ENCODE measurements around the gene PLAU. TPM values are rescaled to one million over a fixed set of nuclear protein-coding genes. Genes with fewer than 3 reads are reported as not detected.
"Not testable (repeated sequence)": the region's sequence is repeated elsewhere in the genome, so short reads cannot be mapped to it uniquely, and the experiment has no call there.

The PLAU gene
- total RNA-seq, 2 donors from 2014 or later, result 0.37 to 0.67 TPM

DNA sequence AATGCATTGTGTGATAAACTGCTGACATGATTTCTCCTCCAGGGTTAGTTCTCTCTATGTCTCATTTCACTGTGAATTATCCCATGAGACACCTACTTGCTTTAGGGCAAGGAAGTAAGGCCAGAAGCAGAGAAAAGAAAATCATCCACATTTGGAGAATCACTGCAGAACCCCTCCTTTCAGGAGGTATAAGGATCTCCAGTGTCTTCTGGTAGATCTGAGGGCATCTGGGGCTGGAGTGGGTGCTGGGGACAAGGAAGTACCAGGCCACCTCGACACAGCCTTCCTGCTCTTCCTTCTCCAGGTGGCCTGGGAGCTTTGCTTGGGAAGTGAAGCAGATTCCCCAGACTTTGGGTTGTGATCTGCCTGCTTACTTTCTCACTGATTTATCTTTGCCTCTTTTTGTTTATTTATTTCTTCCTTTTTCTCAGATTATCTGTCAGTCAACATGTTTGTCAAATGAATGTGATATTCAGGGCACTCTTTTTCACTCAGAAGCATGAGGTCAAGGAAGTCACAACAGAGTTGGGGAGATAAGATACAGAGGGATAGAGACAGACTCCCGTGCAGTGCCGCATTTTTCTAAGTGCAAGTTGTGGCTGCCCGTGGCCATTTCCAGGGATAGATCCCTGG lies 24.2 kb upstream of the PLAU start:
- Mint-ChIP-seq H3K4me3 (no peak overlapping the region), H3K4me1 (peaks cover 4% of the 10 kb centered on the region), H3K9me3 (no peaks in the 10 kb centered on the region), H3K27me3 (no peaks in the 10 kb centered on the region), H3K36me3 (ENCODE audit: low read depth) (no peaks in the 10 kb centered on the region), H3K27ac (peak overlapping the region; percentile 12)
- ATAC-seq (replicated peaks), result no peak

DNA sequence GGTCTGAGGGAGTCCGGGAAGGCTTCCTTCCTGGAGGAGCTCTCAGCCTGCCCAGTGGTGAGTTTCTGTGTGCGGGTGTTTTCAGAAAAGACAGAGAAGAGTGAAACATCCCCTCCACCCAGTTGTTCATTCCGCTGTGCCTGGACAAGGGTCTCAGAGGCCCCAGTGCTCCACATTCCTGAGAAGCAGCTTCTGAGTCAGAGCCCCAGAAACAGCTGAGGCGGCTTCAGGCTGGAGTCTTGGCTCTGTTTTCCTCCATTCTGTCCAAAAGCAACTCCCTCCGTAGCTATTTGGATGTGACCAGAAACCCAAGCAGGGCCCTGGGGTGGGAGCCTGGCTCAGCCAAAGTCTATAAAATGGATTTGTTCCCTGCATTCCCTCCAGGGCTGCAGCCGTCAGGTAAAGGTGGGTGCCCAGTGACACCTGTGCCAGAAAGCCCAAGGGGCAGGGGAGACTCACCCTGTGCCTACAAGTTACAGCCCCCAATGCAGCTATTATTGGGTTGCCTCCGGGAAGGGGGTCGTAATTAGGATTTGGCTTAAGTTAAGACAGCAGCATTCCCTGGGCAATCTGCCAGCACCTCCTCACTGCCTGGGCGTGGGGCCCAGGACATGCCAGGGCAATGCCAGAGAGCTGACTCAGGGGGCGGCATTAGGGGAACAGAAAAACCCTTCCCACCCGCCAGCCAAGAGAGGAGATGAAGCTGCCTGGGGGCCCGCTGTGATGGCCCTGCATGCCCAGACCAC lies 23.5 kb upstream of the PLAU start:
- no peak for ATAC-seq (replicated peaks)
- H3K27me3 Mint-ChIP-seq, result no peaks in the 10 kb centered on the region

DNA sequence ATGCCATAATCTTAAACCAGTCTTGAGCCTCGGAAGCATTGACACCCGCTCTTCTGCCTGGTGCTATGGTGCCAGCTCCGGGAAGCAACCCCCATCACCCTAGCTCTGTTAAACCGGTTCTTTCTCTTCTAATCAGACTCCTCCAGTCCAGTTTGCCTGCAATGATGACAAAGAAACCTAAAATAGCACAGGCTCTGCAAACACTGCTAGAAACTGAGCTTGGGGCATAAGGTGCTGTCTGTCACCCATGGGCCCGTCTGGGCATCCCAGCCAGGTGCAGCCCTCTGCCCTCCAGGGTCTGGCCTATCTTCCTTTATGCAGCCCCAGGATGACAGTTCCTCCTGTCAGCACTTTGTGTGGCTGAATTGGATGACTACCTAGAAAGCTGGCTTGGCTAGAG lies 22.4 kb upstream of the PLAU start:
- no peak for ATAC-seq (replicated peaks)
- Mint-ChIP-seq H3K4me3 (no peak overlapping the region), H3K4me1 (peaks cover 4% of the 10 kb centered on the region), H3K9me3 (no peaks in the 10 kb centered on the region), H3K36me3 (ENCODE audit: low read depth) (no peaks in the 10 kb centered on the region), H3K27ac (peak overlapping the region; percentile 30), H3K27me3 (no peaks in the 10 kb centered on the region)

More for the DNA sequence above, 23.5 kb upstream of the PLAU start:
- Mint-ChIP-seq H3K9me3 (no peaks in the 10 kb centered on the region), H3K4me1 (peaks cover 4% of the 10 kb centered on the region), H3K36me3 (ENCODE audit: low read depth) (no peaks in the 10 kb centered on the region), H3K27ac (peak overlapping the region; percentile 12), H3K4me3 (no peak overlapping the region)

DNA sequence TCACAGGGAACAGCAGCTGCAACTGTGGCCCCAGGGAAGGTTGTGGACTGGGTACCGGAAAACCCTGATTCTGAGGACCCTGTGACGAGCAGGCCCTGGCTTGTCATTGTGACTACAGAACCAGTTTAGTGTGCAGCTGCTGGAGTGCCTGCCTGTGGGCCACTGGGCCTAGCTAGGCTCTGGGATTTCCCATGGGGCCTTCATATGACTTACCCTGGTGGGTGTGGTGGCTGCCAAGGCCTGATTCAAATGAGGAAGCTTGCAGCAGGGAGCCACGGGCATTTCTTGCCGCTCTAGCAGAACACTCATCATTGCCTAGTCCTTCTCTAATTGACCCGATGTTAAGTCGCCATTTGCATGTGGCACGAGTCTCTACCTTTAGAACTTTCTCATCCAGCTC lies 21.9 kb upstream of the PLAU start:
- H3K9me3 Mint-ChIP-seq, result no peaks in the 10 kb centered on the region
- H3K27ac Mint-ChIP-seq, result peak overlapping the region; percentile 30
- no peak overlapping the region for H3K4me3 Mint-ChIP-seq
- no peaks in the 10 kb centered on the region for H3K36me3 Mint-ChIP-seq (ENCODE audit: low read depth)
- peak; percentile 90 for ATAC-seq (replicated peaks)
- H3K27me3 Mint-ChIP-seq, result no peaks in the 10 kb centered on the region
- peaks cover 4% of the 10 kb centered on the region for H3K4me1 Mint-ChIP-seq

DNA sequence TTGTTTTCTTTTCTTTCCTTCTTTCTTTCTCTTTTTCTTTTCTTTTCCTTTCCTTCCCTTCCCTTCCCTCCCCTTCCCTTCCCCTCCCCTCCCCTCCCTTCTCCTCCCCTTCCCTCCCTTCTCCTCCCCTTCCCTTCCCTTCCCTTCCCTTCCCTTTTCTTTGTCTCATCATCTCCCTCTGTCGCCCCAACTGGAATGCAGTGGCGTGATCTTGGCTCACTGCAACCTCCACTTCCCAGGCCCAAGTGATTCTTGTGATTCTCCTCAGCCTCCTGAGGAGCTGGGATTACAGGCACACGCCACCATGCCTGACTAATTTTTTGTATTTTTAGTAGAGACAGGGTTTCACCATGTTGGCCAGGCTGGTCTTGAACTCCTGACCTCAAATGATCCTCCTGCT lies 21.5 kb upstream of the PLAU start:
- H3K27ac Mint-ChIP-seq; ATAC-seq (replicated peaks); H3K9me3 Mint-ChIP-seq; H3K4me3 Mint-ChIP-seq; H3K4me1 Mint-ChIP-seq; H3K36me3 Mint-ChIP-seq (ENCODE audit: low read depth); H3K27me3 Mint-ChIP-seq: not testable (repeated sequence)

DNA sequence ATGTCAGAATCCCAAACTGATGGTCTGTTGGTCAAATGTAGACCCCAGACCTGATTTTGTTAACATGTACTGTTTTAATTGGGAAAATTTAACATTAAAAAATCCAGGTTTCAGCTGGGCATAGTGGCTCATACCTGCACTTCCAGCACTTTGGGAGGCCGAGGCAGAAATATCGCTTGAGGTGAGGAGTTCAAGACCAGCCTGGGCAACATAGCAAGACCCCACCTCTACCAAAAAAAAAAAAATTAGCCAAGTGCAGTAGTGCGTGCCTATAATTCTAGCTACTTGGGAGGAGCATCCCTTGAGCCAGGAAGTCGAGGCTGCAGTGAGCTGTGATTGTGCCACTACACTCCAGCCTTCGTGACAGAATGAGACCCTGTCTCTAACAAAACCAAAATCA lies 20.7 kb upstream of the PLAU start:
- Mint-ChIP-seq H3K4me1 (peaks cover 11% of the 10 kb centered on the region), H3K27ac (no peak overlapping the region), H3K27me3 (no peaks in the 10 kb centered on the region), H3K36me3 (ENCODE audit: low read depth) (no peaks in the 10 kb centered on the region), H3K9me3 (no peaks in the 10 kb centered on the region), H3K4me3 (no peak overlapping the region)
- no peak for ATAC-seq (replicated peaks)

DNA sequence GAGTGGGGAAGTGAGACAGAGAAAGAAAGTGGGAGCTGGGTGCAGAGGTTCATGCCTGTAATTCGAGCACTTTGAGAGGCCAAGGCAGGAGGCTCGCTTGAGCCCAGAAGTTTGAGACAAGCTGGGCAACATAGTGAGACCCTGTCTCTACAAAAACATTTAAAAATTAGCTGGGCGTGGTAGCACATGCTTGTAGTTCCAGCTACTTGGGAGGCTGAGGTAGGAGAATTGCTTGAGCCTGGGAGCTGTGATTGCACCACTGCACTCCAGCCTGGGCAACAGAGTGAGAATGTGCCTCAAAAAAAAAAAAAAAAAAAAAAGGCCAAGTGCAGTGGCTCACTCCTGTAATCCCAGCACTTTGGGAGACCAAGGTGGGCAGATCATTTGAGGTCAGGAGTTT lies 20.1 kb upstream of the PLAU start:
- not testable (repeated sequence) for H3K27ac Mint-ChIP-seq; ATAC-seq (replicated peaks); H3K9me3 Mint-ChIP-seq; H3K4me3 Mint-ChIP-seq; H3K36me3 Mint-ChIP-seq (ENCODE audit: low read depth); H3K27me3 Mint-ChIP-seq
- peaks cover 11% of the 10 kb centered on the region for H3K4me1 Mint-ChIP-seq

DNA sequence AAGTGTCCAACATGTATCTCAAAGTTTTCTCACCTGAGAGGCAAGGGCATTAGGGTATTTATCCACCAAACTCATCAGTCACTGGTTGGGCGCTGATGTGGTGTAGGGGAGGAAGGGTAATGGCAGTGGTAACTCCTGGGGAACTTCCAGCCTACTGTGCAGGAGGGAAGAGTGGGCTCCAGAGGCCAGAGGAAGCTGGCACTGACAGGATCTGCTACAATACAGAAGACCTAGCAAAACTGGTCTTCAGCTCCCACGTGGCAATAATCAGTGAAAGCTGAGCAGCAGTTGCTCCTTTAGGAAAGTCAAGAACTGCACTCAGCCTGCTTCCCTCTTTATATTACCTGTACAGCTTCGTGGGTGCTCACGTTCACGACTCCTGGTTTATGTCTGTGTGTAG lies 19.4 kb upstream of the PLAU start:
- Mint-ChIP-seq H3K9me3 (no peaks in the 10 kb centered on the region), H3K36me3 (ENCODE audit: low read depth) (no peaks in the 10 kb centered on the region), H3K4me1 (peaks cover 9% of the 10 kb centered on the region), H3K27me3 (no peaks in the 10 kb centered on the region), H3K27ac (peak overlapping the region; percentile 17), H3K4me3 (no peak overlapping the region)
- no peak for ATAC-seq (replicated peaks)

DNA sequence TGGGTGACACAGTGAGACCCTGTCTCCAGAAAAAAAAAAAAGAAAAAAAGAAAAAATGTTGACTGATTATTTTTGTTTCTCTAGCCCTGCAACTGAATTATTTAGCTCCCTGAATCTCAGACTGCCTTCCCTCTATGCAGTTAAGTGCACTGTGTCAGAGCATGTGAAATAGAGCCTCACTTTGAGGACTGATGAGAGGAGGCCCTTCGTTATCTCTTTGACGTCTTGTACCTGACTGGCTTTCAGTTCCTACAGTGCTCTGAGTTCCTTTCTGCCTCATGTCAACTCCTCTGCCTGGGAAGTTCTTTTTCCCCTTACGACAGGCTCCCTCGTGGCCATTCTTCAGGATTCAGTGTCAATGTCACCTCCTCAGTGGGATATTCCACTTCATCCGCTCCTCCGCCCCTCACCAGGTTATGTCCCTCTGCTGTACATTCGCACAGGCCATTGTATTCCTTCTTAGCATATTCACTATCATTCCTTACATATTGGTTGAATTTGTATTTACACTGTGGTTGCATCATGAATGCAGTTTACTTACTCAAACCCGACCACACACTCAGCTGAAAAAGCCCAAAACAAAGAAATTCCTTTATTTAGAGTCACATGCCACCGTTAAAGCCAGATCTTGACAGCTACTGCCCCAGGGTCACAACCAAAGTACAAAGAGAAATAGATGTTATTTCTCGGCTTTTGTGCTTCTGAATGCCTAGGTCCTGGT lies 18.5 kb upstream of the PLAU start:
- ATAC-seq (replicated peaks), result no peak
- H3K36me3 Mint-ChIP-seq (ENCODE audit: low read depth), result no peaks in the 10 kb centered on the region

DNA sequence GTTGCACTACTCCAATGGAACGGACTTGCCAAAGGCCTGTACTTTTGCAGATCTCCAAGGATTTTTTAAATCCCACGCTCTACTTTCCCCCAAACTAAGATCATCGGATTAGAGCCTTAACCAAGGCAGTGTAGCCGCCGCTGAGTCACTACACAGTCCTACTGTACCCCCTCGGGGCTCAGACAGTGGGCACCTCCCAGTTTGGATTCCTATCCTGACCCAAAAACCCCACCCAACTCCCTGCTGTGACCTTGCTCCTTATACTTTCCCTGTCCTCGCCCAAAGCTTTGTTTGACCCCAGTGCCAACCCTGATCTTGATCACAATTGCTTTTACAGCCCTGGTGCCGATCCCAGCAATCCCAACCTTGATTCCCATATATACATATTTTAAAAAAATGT lies 17.5 kb upstream of the PLAU start:
- Mint-ChIP-seq H3K36me3 (ENCODE audit: low read depth) (no peaks in the 10 kb centered on the region), H3K4me3 (no peak overlapping the region), H3K27me3 (no peaks in the 10 kb centered on the region), H3K9me3 (no peaks in the 10 kb centered on the region), H3K4me1 (peaks cover 7% of the 10 kb centered on the region), H3K27ac (no peak overlapping the region)
- ATAC-seq (replicated peaks), result no peak

More for the DNA sequence above, 18.5 kb upstream of the PLAU start:
- Mint-ChIP-seq H3K9me3 (no peaks in the 10 kb centered on the region), H3K4me3 (no peak overlapping the region), H3K4me1 (peaks cover 7% of the 10 kb centered on the region), H3K27me3 (no peaks in the 10 kb centered on the region), H3K27ac (no peak overlapping the region)

DNA sequence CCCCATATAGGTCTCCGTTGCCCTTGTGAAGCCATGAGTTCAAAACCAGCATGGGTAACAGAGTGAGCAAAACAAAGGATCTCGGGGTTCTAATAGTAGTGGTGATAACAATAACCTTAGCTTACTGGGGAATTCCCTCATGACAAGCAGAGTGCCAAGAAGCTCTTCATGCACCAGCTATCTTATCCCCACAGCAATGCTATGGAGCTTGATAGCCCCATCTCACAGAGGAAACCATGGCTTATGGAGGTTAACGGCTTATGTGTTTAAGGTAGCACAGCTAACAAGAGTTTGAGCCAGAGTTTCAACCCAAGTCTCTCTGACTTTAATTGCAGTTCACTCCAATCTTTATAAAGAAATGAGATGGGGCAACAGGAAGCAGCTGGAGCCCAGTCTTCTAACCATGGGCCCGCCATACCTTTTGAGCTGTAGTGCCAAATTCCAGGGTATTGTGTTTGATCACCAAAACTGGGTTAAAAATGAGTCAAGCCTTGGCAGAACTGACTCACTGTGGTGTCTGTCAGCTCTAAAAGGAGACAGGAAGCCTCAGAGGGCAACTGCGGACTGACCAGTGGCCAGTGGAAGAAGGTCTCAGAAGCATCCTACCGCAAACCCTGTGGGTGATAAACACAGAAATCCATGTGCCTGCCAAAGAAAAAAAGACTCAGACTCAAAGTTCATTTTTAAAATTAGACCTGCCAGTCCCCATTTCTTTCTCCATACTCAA lies 16.5 kb upstream of the PLAU start:
- H3K4me3 Mint-ChIP-seq, result peak overlapping the region; percentile 28
- H3K4me1 Mint-ChIP-seq, result peaks cover 7% of the 10 kb centered on the region
- ATAC-seq (replicated peaks), result peak; percentile 98
- no peaks in the 10 kb centered on the region for H3K27me3 Mint-ChIP-seq
- no peaks in the 10 kb centered on the region for H3K9me3 Mint-ChIP-seq
- H3K27ac Mint-ChIP-seq, result peak overlapping the region; percentile 52
- H3K36me3 Mint-ChIP-seq (ENCODE audit: low read depth), result no peaks in the 10 kb centered on the region

DNA sequence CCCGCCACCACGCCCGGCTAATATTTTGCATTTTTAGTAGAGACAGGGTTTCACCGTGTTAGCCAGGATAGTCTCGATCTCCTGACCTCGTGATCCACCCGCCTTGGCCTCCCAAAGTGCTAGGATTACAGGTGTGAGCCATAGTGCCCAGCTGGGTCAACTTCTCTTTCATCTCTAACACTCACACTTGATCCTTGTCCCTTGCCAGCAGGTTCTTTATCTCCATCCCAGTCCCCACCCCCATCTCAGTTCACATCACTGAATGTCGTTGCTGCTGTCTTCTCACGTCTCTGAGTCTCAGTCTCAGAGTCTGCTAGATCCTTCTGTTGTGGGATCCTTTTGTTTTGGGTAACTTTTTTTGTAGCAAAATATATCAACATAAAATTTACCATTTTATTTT lies 15.6 kb upstream of the PLAU start:
- H3K4me1 Mint-ChIP-seq; ATAC-seq (replicated peaks); H3K27ac Mint-ChIP-seq; H3K36me3 Mint-ChIP-seq (ENCODE audit: low read depth); H3K4me3 Mint-ChIP-seq; H3K9me3 Mint-ChIP-seq; H3K27me3 Mint-ChIP-seq: not testable (repeated sequence)

DNA sequence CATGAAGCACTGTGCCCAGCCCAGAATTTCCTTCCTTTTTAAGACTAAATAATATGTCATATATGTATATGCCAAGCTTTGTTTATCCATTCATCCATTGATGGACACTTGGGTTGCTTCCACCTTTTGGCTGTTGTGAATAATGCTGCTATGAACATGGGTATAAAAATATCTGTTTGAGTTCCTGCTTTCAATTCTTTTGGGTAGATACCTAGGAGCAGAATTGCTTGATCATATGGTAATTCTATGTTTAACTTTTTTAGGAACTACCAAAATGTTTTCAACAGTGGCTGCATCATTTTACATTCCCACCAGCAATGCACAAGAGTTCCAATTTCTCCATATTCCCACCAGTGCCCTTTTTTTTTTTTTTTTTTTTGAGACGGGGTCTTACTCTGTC lies 13.2 kb upstream of the PLAU start:
- H3K4me3 Mint-ChIP-seq, result no peak overlapping the region
- H3K27ac Mint-ChIP-seq, result no peak overlapping the region
- H3K36me3 Mint-ChIP-seq (ENCODE audit: low read depth), result no peaks in the 10 kb centered on the region
- no peak for ATAC-seq (replicated peaks)
- peaks cover 7% of the 10 kb centered on the region for H3K4me1 Mint-ChIP-seq
- H3K9me3 Mint-ChIP-seq, result no peaks in the 10 kb centered on the region
- peaks cover 3% of the 10 kb centered on the region for H3K27me3 Mint-ChIP-seq

DNA sequence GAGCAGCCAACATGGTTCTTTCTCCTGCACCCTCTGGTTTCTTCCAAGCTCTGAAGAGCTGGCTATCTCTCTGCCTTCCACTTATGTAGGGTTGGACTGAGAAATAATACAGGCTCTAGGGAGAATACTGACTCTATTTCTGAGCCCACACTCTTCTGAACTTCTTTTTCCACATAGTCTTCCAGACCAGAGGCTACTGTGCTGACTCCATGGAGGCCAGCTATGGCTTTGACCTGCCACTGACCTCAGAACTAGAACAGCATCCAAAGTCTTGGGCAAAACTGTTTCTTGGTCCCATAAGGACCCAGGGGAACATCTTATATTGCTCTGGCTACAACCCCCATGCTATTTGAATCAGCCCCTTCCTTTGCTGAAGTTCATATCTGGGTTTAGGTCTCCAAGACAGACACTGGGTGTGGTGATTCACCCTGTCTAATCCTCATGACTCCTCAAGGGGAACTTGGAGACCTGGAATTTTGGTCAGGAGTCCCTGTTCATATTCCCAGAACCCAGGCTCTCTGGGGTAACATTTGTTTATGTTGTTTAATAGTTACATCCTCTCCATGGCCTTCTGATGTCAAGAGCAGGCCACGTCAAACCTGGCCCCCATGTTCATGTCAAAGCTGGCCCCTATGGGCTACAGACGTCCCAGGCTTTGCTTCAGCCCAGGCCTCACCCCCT lies 12.1 kb upstream of the PLAU start:
- Mint-ChIP-seq H3K36me3 (ENCODE audit: low read depth) (no peaks in the 10 kb centered on the region), H3K27ac (no peak overlapping the region), H3K4me1 (peaks cover 7% of the 10 kb centered on the region), H3K4me3 (no peak overlapping the region), H3K9me3 (no peaks in the 10 kb centered on the region), H3K27me3 (peaks cover 3% of the 10 kb centered on the region)
- ATAC-seq (replicated peaks), result no peak
